ENCODE measurements around the gene RAD51B. TPM values are rescaled to one million over a fixed set of nuclear protein-coding genes. Genes with fewer than 3 reads are reported as not detected.

Gene RAD51B
- polyA plus RNA-seq, 3 donors = 3.6 to 11.6 (median 9.4) TPM

- Mint-ChIP-seq H3K4me1 (no peaks in the 10 kb centered on the region), H3K9me3 (peaks cover 0 to 2% (median 0%) of the 10 kb centered on the region in 7 donors), H3K27ac (no peak overlapping the region), H3K4me3 (no peak overlapping the region), H3K27me3 (ENCODE audit: low read depth in 3 of 3) (peaks cover 0 to 2% (median 0%) of the 10 kb centered on the region in 3 donors), H3K36me3 (no peaks in the 10 kb centered on the region)
- Histone ChIP-seq H3K36me3 (replicated peaks in 1 of 2; ENCODE audit: control insufficient read depth in 1 of 2, insufficient read depth in 2 of 2, low read length in 2 of 2) (no peaks in the 10 kb centered on the region), H3K4me1 (ENCODE audit: control insufficient read depth in 1 of 2, insufficient read depth in 2 of 2, low read length in 2 of 2) (no peaks in the 10 kb centered on the region), H3K27ac (ENCODE audit: low read depth in 1 of 2, low read length in 2 of 2) (no peak overlapping the region), H4K20me1 (ENCODE audit: insufficient read depth, low read length) (no peaks in the 10 kb centered on the region), H3K27me3 (ENCODE audit: control insufficient read depth in 2 of 2, insufficient read depth in 2 of 2, low read length in 2 of 2) (no peaks in the 10 kb centered on the region), H3K9me3 (replicated peaks in 1 of 2; ENCODE audit: control insufficient read depth in 1 of 2, insufficient read depth in 1 of 2, low read length in 2 of 2) (no peaks in the 10 kb centered on the region), H3K9ac (ENCODE audit: insufficient read depth, low read length, poor library complexity, severe bottlenecking) (no peak overlapping the region), H3K4me3 (replicated peaks in 1 of 3; ENCODE audit: low read depth in 2 of 3, low read length in 3 of 3) (no peak overlapping the region), H3K79me2 (ENCODE audit: insufficient read depth, low read length) (no peaks in the 10 kb centered on the region), H2AFZ (ENCODE audit: insufficient read depth, low read depth, low read length, poor library complexity, severe bottlenecking) (no peak overlapping the region), H3K4me2 (replicated peaks; ENCODE audit: extremely low read depth, low read length, poor library complexity, severe bottlenecking) (no peak overlapping the region)
- intact Hi-C loops (cut with micrococcal nuclease) = no loop called here
- no CpG with 5 or more reads among the region's 1 CpG for WGBS (ENCODE audit: insufficient coverage)
- no peak for DNase-seq
- no peak for TF ChIP-seq CTCF (IDR thresholded peaks at IDR 0.05)
These were observed 368.6 kb downstream of the RAD51B start for GRCh38 chr14:68188174-68188573.

GRCh38 chr14:68190032-68190431 lies 370.5 kb downstream of the RAD51B start:
- intact Hi-C loops (cut with micrococcal nuclease) = no loop called here
- Histone ChIP-seq H2AFZ (ENCODE audit: insufficient read depth, low read depth, low read length, poor library complexity, severe bottlenecking) (no peak overlapping the region), H3K27me3 (ENCODE audit: control insufficient read depth in 2 of 2, insufficient read depth in 2 of 2, low read length in 2 of 2) (no peaks in the 10 kb centered on the region), H4K20me1 (ENCODE audit: insufficient read depth, low read length) (no peaks in the 10 kb centered on the region), H3K27ac (ENCODE audit: low read depth in 1 of 2, low read length in 2 of 2) (no peak overlapping the region), H3K4me3 (replicated peaks in 1 of 3; ENCODE audit: low read depth in 2 of 3, low read length in 3 of 3) (no peak overlapping the region), H3K79me2 (ENCODE audit: insufficient read depth, low read length) (no peaks in the 10 kb centered on the region), H3K9ac (ENCODE audit: insufficient read depth, low read length, poor library complexity, severe bottlenecking) (no peak overlapping the region), H3K4me2 (replicated peaks; ENCODE audit: extremely low read depth, low read length, poor library complexity, severe bottlenecking) (no peak overlapping the region), H3K9me3 (replicated peaks in 1 of 2; ENCODE audit: control insufficient read depth in 1 of 2, insufficient read depth in 1 of 2, low read length in 2 of 2) (no peaks in the 10 kb centered on the region), H3K4me1 (ENCODE audit: control insufficient read depth in 1 of 2, insufficient read depth in 2 of 2, low read length in 2 of 2) (no peaks in the 10 kb centered on the region), H3K36me3 (replicated peaks in 1 of 2; ENCODE audit: control insufficient read depth in 1 of 2, insufficient read depth in 2 of 2, low read length in 2 of 2) (no peaks in the 10 kb centered on the region)
- Mint-ChIP-seq H3K4me1 (no peaks in the 10 kb centered on the region), H3K4me3 (no peak overlapping the region), H3K9me3 (peaks cover 0 to 2% (median 0%) of the 10 kb centered on the region in 7 donors), H3K27me3 (ENCODE audit: low read depth in 3 of 3) (peaks cover 0 to 2% (median 0%) of the 10 kb centered on the region in 3 donors), H3K36me3 (no peaks in the 10 kb centered on the region), H3K27ac (no peak overlapping the region)
- DNase-seq = no peak
- no CpG with 5 or more reads among the region's 1 CpG for WGBS (ENCODE audit: insufficient coverage)
- TF ChIP-seq CTCF (IDR thresholded peaks at IDR 0.05) = no peak
